Gastrocnemius medialis (tissue), 4 donors: ENCODE measurements around the gene ZYG11B.

Source experiments
- CTCF ChIP-seq, 5 experiments: fragments of 450-650 bp in 3 of 5; fragments of 200-600 bp in 2 of 5; sonication (generic) in 2 of 5; IDR thresholded peaks in 4 of 5; conservative IDR thresholded peaks in 1 of 5; 1 replicate in 4 of 5; 2 replicates in 1 of 5; pipeline ENCODE4 v1.5.1; 2016 to 2019; ENCODE audit warnings: antibody characterized with exemption in 5 of 5, mild to moderate bottlenecking in 3 of 5, moderate library complexity in 3 of 5
- POLR2A ChIP-seq, 2 donors: fragments of 450-650 bp; IDR thresholded peaks; one replicate each; pipeline ENCODE4 v1.6.1; 2017; ENCODE audit warnings: antibody characterized with exemption in 2 of 2, mild to moderate bottlenecking in 2 of 2, moderate library complexity in 2 of 2

- no peak for TF ChIP-seq CTCF (IDR thresholded peaks at IDR 0.05 in 4 of 5, conservative IDR thresholded peaks at IDR 0.05 in 1 of 5)
- no peak for TF ChIP-seq POLR2A (IDR thresholded peaks at IDR 0.05)
These were observed 18.2 kb upstream of the ZYG11B start for GRCh38 chr1:52707927-52708655.
